Measurements from ENCODE around the gene MTHFD1L.

DNA sequence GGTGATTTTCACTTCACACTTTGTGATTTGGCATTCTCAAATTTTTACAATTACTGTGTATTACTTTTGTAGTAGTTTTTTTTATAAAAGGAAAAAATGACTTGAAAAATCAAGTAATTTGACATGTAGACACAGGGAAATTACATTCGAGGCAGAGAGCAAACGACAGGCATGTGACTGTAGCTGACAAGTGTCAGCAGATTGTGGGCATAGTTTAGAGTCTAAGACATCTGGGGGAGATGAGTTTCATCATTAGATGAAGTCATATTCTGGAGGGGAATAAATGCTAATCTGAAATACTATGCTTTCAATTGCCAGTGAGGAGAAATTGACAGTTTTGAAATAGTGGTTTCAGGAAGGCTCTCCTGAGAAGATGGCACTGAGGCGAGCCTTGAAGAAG lies 126.0 kb downstream of the MTHFD1L start:
- no peak for TF ChIP-seq RBM17 (IDR thresholded peaks at IDR 0.05; ENCODE audit: borderline replicate concordance, low read depth, low read length)
- no peak for TF ChIP-seq CBFA2T2 (conservative IDR thresholded peaks at IDR 0.05)
- TF ChIP-seq, protein P1, sequence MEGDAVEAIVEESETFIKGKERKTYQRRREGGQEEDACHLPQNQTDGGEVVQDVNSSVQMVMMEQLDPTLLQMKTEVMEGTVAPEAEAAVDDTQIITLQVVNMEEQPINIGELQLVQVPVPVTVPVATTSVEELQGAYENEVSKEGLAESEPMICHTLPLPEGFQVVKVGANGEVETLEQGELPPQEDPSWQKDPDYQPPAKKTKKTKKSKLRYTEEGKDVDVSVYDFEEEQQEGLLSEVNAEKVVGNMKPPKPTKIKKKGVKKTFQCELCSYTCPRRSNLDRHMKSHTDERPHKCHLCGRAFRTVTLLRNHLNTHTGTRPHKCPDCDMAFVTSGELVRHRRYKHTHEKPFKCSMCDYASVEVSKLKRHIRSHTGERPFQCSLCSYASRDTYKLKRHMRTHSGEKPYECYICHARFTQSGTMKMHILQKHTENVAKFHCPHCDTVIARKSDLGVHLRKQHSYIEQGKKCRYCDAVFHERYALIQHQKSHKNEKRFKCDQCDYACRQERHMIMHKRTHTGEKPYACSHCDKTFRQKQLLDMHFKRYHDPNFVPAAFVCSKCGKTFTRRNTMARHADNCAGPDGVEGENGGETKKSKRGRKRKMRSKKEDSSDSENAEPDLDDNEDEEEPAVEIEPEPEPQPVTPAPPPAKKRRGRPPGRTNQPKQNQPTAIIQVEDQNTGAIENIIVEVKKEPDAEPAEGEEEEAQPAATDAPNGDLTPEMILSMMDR (IDR thresholded peaks at IDR 0.05 in 2 of 3, conservative IDR thresholded peaks at IDR 0.05 in 1 of 3; ENCODE audit: insufficient read depth in 2 of 3, low read depth in 1 of 3, low read length in 3 of 3) = no peak
- no peak for TF ChIP-seq U2AF2 (optimal IDR thresholded peaks at IDR 0.05; ENCODE audit: low read depth, low read length)
- TF ChIP-seq ELF4 (CRISPR knock-in tag; IDR thresholded peaks at IDR 0.05) = no peak
- TF ChIP-seq IRF2 (CRISPR knock-in tag; IDR thresholded peaks at IDR 0.05) = no peak
- no peak for TF ChIP-seq BCOR (IDR thresholded peaks at IDR 0.05)
- no peak for TF ChIP-seq ZNF274 (IDR thresholded peaks at IDR 0.05; ENCODE audit: borderline replicate concordance, low read depth, low read length)
- TF ChIP-seq E2F5 (CRISPR knock-in tag; IDR thresholded peaks at IDR 0.05) = no peak
- TF ChIP-seq YY1 (IDR thresholded peaks at IDR 0.05; ENCODE audit: borderline replicate concordance in 1 of 3, control insufficient read depth in 1 of 3, extremely low read depth in 1 of 3, insufficient read depth in 3 of 3, insufficient read length in 1 of 3, insufficient replicate concordance in 2 of 3, low read depth in 1 of 3, low read length in 2 of 3) = no peak
- no peak for TF ChIP-seq ZNF780A (CRISPR knock-in tag; IDR thresholded peaks at IDR 0.05)
- no peak for TF ChIP-seq NR2C2 (CRISPR knock-in tag; IDR thresholded peaks at IDR 0.05)
- no peak for TF ChIP-seq NR2C2 (tag; IDR thresholded peaks at IDR 0.05)
- TF ChIP-seq POLR2A (conservative IDR thresholded peaks at IDR 0.05) = no peak
- TF ChIP-seq FOXA1 (IDR thresholded peaks at IDR 0.05; ENCODE audit: borderline replicate concordance) = no peak

Data from K562 (cell line).